K562 (cell line): ENCODE results near the gene AACS. TPM values are rescaled to one million over a fixed set of nuclear protein-coding genes. Genes with fewer than 3 reads are reported as not detected.
A peak's percentile ranks its signal among the peaks of the same experiment; 100 is the strongest.

ENCODE experiments used
- ATAC-seq: fragments of 200-7000 bp; cut with Tn5 transposase; 3 replicates; pipeline ENCODE4 v1.9.1; 2020; ENCODE audit warnings: moderate library complexity
- BruUV-seq: library from RNA; stranded (reverse); fragments of 400-500 nt; replicated peaks from 2 replicates; lab custom pipeline; 2021; lab: Mats Ljungman, UMichigan
- CTCF ChIA-PET: fragments of 300-600 bp; formaldehyde crosslinking; extraction: SDS; loops from one replicate; lab custom pipeline; 2021; ENCODE audit warnings: low intra/inter-chr PET ratio; lab: Yijun Ruan, JAX
- POLR2A ChIA-PET: fragments of 300-600, 350-650 bp; sonication (Branson Sonifier 250); formaldehyde crosslinking; extraction: SDS; loops from one replicate; lab custom pipeline; 2021; ENCODE audit warnings: antibody characterized with exemption, inconsistent platforms; lab: Yijun Ruan, JAX
- DNase-seq, 4 experiments: peaks; one replicate each; pipeline versions ENCODE4 v3.0.0 to v3.0.0-alpha.2; 2011 to 2018; ENCODE audit warnings: low spot score in 3 of 4, mixed read lengths in 3 of 4; ENCODE audit errors: extremely low read depth in 1 of 4
- FAIRE-seq: peaks from 2 replicates; lab custom pipeline; 2011; peaks lifted over from hg19 to GRCh38; lab: Jason Lieb, UNC
- H2AFZ ChIP-seq: 2 replicates; pipeline ENCODE4 v1.6.0; 2011; ENCODE audit warnings: low read depth, low read length, control low read depth, inconsistent platforms
- H3K27ac ChIP-seq: fragments of 200-600 bp; 3 replicates; pipeline ENCODE4 v1.8.0; 2011; ENCODE audit warnings: low read depth, mild to moderate bottlenecking, control low read depth, inconsistent platforms, low read length, moderate library complexity, mixed read lengths; ENCODE audit errors: extremely low read depth
- H3K27me3 ChIP-seq, 2 experiments: fragments of 300-600 bp in 1 of 2; 2 replicates in 1 of 2; 3 replicates in 1 of 2; pipeline versions ENCODE4 v1.6.0 to v1.8.0; 2011; ENCODE audit warnings: inconsistent platforms in 2 of 2, low read length in 2 of 2, mild to moderate bottlenecking in 1 of 2, mixed read lengths in 1 of 2, moderate library complexity in 1 of 2; ENCODE audit not compliant: control insufficient read depth in 2 of 2, insufficient read depth in 2 of 2
- H3K36me3 ChIP-seq: fragments of 300-600 bp; 3 replicates; pipeline ENCODE4 v1.8.0; 2011; ENCODE audit warnings: mild to moderate bottlenecking, low read length, inconsistent platforms; ENCODE audit not compliant: control insufficient read depth, insufficient read depth
- H3K4me1 ChIP-seq, 2 experiments: fragments of 200-600 bp in 1 of 2; replicated peaks in 1 of 2; 2 replicates in 1 of 2; 3 replicates in 1 of 2; pipeline versions ENCODE4 v1.5.1 to v1.8.0; 2011; ENCODE audit warnings: inconsistent platforms in 2 of 2, low read length in 2 of 2, mild to moderate bottlenecking in 1 of 2, mixed read lengths in 1 of 2, moderate library complexity in 1 of 2; ENCODE audit not compliant: control insufficient read depth in 2 of 2, insufficient read depth in 2 of 2
- H3K4me2 ChIP-seq: 2 replicates; pipeline ENCODE4 v1.6.1; 2011; ENCODE audit warnings: low read length, control low read depth, inconsistent platforms, mixed read lengths; ENCODE audit not compliant: insufficient read depth
- H3K4me3 ChIP-seq: fragments of 200-600 bp; sonication (generic), shearing (Covaris generic); 2 replicates; pipeline ENCODE4 v1.5.1; 2016; ENCODE audit warnings: control low read depth, inconsistent platforms
- H3K79me2 ChIP-seq: fragments of 200-600 bp; 3 replicates; pipeline ENCODE4 v1.8.0; 2011; ENCODE audit warnings: low read length, inconsistent platforms; ENCODE audit not compliant: control insufficient read depth, insufficient read depth
- H3K9ac ChIP-seq, 2 experiments: 2 replicates each; pipeline versions ENCODE4 v1.6.0 to v1.6.1; 2011; ENCODE audit warnings: low read depth in 2 of 2, low read length in 2 of 2, control low read depth in 1 of 2, inconsistent platforms in 1 of 2, mild to moderate bottlenecking in 1 of 2, mixed read lengths in 1 of 2; ENCODE audit not compliant: insufficient read depth in 1 of 2
- H3K9me1 ChIP-seq: one replicate; pipeline ENCODE4 v1.6.0; 2011; ENCODE audit warnings: inconsistent platforms, mild to moderate bottlenecking, low read length, moderate library complexity; ENCODE audit not compliant: control insufficient read depth, insufficient read depth
- H3K9me3 ChIP-seq: replicated peaks from 2 replicates; pipeline ENCODE4 v1.5.1; 2011; ENCODE audit warnings: low read depth, low read length, inconsistent platforms; ENCODE audit not compliant: control insufficient read depth, insufficient read depth
- H4K20me1 ChIP-seq: replicated peaks from 2 replicates; pipeline ENCODE4 v1.6.1; 2011; ENCODE audit warnings: low read length, inconsistent platforms, mixed read lengths; ENCODE audit not compliant: control insufficient read depth, insufficient read depth
- ATF2 ChIP-seq: sonication (generic); formaldehyde crosslinking; IDR thresholded peaks from 2 replicates; pipeline ENCODE4 v1.8.1; 2022; ENCODE audit warnings: missing genetic modification reagents
- CBFA2T3 ChIP-seq: fragments of 450-650 bp; IDR thresholded peaks from 2 replicates; pipeline ENCODE4 v1.6.1; 2017
- NFXL1 ChIP-seq: fragments of 450-650 bp; formaldehyde crosslinking; IDR thresholded peaks from 2 replicates; pipeline ENCODE4 v1.4.0; 2021; ENCODE audit warnings: mild to moderate bottlenecking
- RBM39 ChIP-seq: fragments of 200-400 bp; formaldehyde crosslinking; optimal IDR thresholded peaks from 2 replicates; pipeline ENCODE3; 2018; ENCODE audit warnings: low read depth, low read length
- SMAD4 ChIP-seq: fragments of 250-450 bp; sonication (Bioruptor Pico); conservative IDR thresholded peaks from 2 replicates; pipeline ENCODE4 v1.8.0; 2021; ENCODE audit warnings: inconsistent platforms, mild to moderate bottlenecking, moderate library complexity
- ZNF12 ChIP-seq: sonication (generic); formaldehyde crosslinking; IDR thresholded peaks from 2 replicates; pipeline ENCODE4 v1.4.0; 2020; ENCODE audit warnings: mild to moderate bottlenecking, missing genetic modification reagents
- ZNF165 ChIP-seq: fragments of 250-450 bp; sonication (Bioruptor Pico); IDR thresholded peaks from 2 replicates; pipeline ENCODE4 v1.4.0; 2020; ENCODE audit warnings: borderline replicate concordance
- ZNF197 ChIP-seq: fragments of 200-800 bp; sonication (Bioruptor generic); IDR thresholded peaks from 2 replicates; pipeline ENCODE4 v1.6.1; 2016; ENCODE audit warnings: low read depth, missing genetic modification characterization, missing compliant biosample characterization
- WGBS: fragments of 100-300 bp; shearing (Covaris generic); methylation state at CpG from one replicate; pipeline ENCODE4 v1.1.6; 2016; ENCODE audit warnings: low coverage, mixed read lengths; ENCODE audit not compliant: insufficient coverage; ENCODE audit errors: missing lambda C conversion rate; 5-methylcytosine and 5-hydroxymethylcytosine counted together
- in situ Hi-C: fragments of 300-500 bp; cut with MboI; formaldehyde crosslinking; loops from 4 replicates; pipeline ENCODE4 v1.15.0; 2018; ENCODE audit warnings: inconsistent platforms, mixed read lengths
- intact Hi-C: fragments of 100-400 bp; cut with micrococcal nuclease; formaldehyde crosslinking; loops from 2 replicates; pipeline ENCODE4 v1.14.2; 2022
- polyA plus RNA-seq, 8 experiments: library from polyadenylated mRNA; depleted of rRNA in 4 of 8; stranded (reverse) in 5 of 8; unstranded in 3 of 8; fragments of >200 nt; fragmentation: Nextera tagmentation in 2 of 8; fragmentation: Illumina TruSeq in 1 of 8; extraction: Ambion mirVana in 2 of 8; extraction: Trizol in 1 of 8; gene quantifications; 2 replicates each; pipeline versions ENCODE4 v1.2.1 to v1.2.3, GENCODE V29; 2011 to 2014; ENCODE audit warnings: inconsistent platforms in 1 of 8, missing spikeins in 1 of 8
- total RNA-seq, 7 experiments: library from RNA; depleted of rRNA in 6 of 7; stranded (reverse); fragments of >200 nt in 6 of 7; fragmentation: Illumina TruSeq in 2 of 7; extraction: Trizol in 2 of 7; gene quantifications; 2 replicates each; pipeline versions ENCODE4 v1.2.1 to v1.2.3, GENCODE V29; 2011 to 2021; ENCODE audit warnings: low replicate concordance in 1 of 7
- TF ChIP-seq, protein P1 (sequence below), 3 experiments: fragments of 200-800 bp in 1 of 3; fragments of 250-450 bp in 1 of 3; fragments of 450-650 bp in 1 of 3; sonication (Bioruptor Pico) in 1 of 3; sonication (Bioruptor generic) in 1 of 3; formaldehyde crosslinking in 1 of 3; IDR thresholded peaks; 2 replicates each; pipeline versions ENCODE4 v1.6.1 to v1.8.0; 2016 to 2022; ENCODE audit warnings: mild to moderate bottlenecking in 2 of 3, missing genetic modification characterization in 2 of 3, missing compliant biosample characterization in 1 of 3, moderate library complexity in 1 of 3
- TF ChIP-seq, protein P2 (sequence below): sonication (generic); formaldehyde crosslinking; IDR thresholded peaks from 2 replicates; pipeline ENCODE4 v1.8.0; 2022; ENCODE audit warnings: missing genetic modification reagents, mild to moderate bottlenecking, moderate library complexity, borderline replicate concordance

Gene AACS
- total and polyA plus RNA-seq, 9 of the 15 experiments (the other 6 are each of a cell fraction or from before 2014, with no cell fraction given): 2.4 to 13.0 (median 6.0) TPM

- Histone ChIP-seq H3K4me1 (peaks cover 2 to 9% of the 10 kb centered on the region in 2 experiments; a peak in 4 of 5 replicates), H3K36me3 (no peaks in the 10 kb centered on the region), H3K27ac (no peak overlapping the region), H3K27me3 (peaks cover 0 to 7% of the 10 kb centered on the region in 2 experiments; a peak in 3 of 5 replicates), H3K4me2 (no peak overlapping the region), H2AFZ (0 out of 2 replicates have a peak overlapping the region, but pooled peaks have one; percentile 12), H3K9me1 (no peaks in the 10 kb centered on the region), H3K9ac (no peak overlapping the region), H3K4me3 (no peak overlapping the region), H3K9me3 (no peaks in the 10 kb centered on the region), H3K79me2 (no peaks in the 10 kb centered on the region), H4K20me1 (no peaks in the 10 kb centered on the region)
- DNase-seq (no peak), ATAC-seq (no peak), FAIRE-seq (no peak)
- ChIA-PET POLR2A (no interaction called here), CTCF (no interaction called here)
- no TSS peak for BruUV-seq
- in situ Hi-C loops (no loop called here), intact Hi-C loops (no loop called here)
- TF ChIP-seq ZNF165 (CRISPR knock-in tag) (no peak), RBM39 (no peak), ZNF12 (CRISPR knock-in tag) (no peak), SMAD4 (CRISPR knock-in tag) (no peak), ZNF197 (no peak), ATF2 (CRISPR knock-in tag) (no peak), NFXL1 (CRISPR knock-in tag) (no peak), CBFA2T3 (no peak)
- TF ChIP-seq, protein P1, sequence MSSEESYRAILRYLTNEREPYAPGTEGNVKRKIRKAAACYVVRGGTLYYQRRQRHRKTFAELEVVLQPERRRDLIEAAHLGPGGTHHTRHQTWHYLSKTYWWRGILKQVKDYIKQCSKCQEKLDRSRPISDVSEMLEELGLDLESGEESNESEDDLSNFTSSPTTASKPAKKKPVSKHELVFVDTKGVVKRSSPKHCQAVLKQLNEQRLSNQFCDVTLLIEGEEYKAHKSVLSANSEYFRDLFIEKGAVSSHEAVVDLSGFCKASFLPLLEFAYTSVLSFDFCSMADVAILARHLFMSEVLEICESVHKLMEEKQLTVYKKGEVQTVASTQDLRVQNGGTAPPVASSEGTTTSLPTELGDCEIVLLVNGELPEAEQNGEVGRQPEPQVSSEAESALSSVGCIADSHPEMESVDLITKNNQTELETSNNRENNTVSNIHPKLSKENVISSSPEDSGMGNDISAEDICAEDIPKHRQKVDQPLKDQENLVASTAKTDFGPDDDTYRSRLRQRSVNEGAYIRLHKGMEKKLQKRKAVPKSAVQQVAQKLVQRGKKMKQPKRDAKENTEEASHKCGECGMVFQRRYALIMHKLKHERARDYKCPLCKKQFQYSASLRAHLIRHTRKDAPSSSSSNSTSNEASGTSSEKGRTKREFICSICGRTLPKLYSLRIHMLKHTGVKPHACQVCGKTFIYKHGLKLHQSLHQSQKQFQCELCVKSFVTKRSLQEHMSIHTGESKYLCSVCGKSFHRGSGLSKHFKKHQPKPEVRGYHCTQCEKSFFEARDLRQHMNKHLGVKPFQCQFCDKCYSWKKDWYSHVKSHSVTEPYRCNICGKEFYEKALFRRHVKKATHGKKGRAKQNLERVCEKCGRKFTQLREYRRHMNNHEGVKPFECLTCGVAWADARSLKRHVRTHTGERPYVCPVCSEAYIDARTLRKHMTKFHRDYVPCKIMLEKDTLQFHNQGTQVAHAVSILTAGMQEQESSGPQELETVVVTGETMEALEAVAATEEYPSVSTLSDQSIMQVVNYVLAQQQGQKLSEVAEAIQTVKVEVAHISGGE (CRISPR knock-in tag; IDR thresholded peaks at IDR 0.05): no peak
- TF ChIP-seq, protein P2, sequence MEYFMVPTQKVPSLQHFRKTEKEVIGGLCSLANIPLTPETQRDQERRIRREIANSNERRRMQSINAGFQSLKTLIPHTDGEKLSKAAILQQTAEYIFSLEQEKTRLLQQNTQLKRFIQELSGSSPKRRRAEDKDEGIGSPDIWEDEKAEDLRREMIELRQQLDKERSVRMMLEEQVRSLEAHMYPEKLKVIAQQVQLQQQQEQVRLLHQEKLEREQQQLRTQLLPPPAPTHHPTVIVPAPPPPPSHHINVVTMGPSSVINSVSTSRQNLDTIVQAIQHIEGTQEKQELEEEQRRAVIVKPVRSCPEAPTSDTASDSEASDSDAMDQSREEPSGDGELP: no peak
- WGBS: 40% methylated on average over 3 of the region's 3 CpGs
These were observed 14.4 kb upstream of the AACS start for GRCh38 chr12:125050868-125051267.
